ENCODE results near the gene HS6ST3. TPM values are rescaled to one million over a fixed set of nuclear protein-coding genes. Genes with fewer than 3 reads are reported as not detected.

Gene HS6ST3
- total and polyA plus RNA-seq, 2 donors (not counting 3 experiments of a cell fraction or from before 2014, with no cell fraction given) = 0.03 to 0.15 TPM

GRCh38 chr13:96532804-96533203, 442.9 kb downstream of the HS6ST3 start:
- intact Hi-C loops (cut with micrococcal nuclease) = no loop called here
- no peak overlapping the region for H3K27ac ChIP-seq (ENCODE audit: insufficient read depth, low read depth, low read length)
- H3K9me3 ChIP-seq (replicated peaks; ENCODE audit: control insufficient read depth, insufficient read depth, low read length) = no peaks in the 10 kb centered on the region
- dilution Hi-C loops (cut with MboI; ENCODE audit: extremely low pct_ligation_motif_present, low sequenced_read_pairs) = no loop called here
- no peak overlapping the region for H3K4me2 ChIP-seq (ENCODE audit: insufficient read depth, low read length)
- TF ChIP-seq MAX (IDR thresholded peaks at IDR 0.05; ENCODE audit: insufficient read depth, insufficient read length) = no peak
- TF ChIP-seq JUN (IDR thresholded peaks at IDR 0.05; ENCODE audit: borderline replicate concordance, insufficient read depth, insufficient read length, low read depth) = no peak
- TF ChIP-seq EZH2 (IDR thresholded peaks at IDR 0.05; ENCODE audit: borderline replicate concordance, low read depth, low read length, severe bottlenecking) = no peak
- no peak for TF ChIP-seq CTCF (IDR thresholded peaks at IDR 0.05; ENCODE audit: extremely low read depth in 1 of 2, insufficient read depth in 1 of 2, low read depth in 1 of 2, low read length in 2 of 2)
- no peak for TF ChIP-seq POLR2AphosphoS5 (IDR thresholded peaks at IDR 0.05; ENCODE audit: insufficient read depth, low read depth, low read length)
- no peak for TF ChIP-seq GATA2 (IDR thresholded peaks at IDR 0.05; ENCODE audit: insufficient read depth, insufficient read length, low read depth, low read length)
- TF ChIP-seq FOS (IDR thresholded peaks at IDR 0.05; ENCODE audit: borderline replicate concordance, insufficient read depth, low read length) = no peak
- no peak for TF ChIP-seq MYC (IDR thresholded peaks at IDR 0.05; ENCODE audit: low read depth, low read length)
- TF ChIP-seq POLR2A (IDR thresholded peaks at IDR 0.05; ENCODE audit: low read depth, low read length) = no peak
- H3K36me3 ChIP-seq (ENCODE audit: control insufficient read depth in 2 of 2, extremely low read depth in 1 of 2, insufficient read depth in 2 of 2, low read length in 2 of 2) = no peaks in the 10 kb centered on the region
- no peaks in the 10 kb centered on the region for H3K9me1 ChIP-seq (replicated peaks; ENCODE audit: control insufficient read depth, extremely low read depth, insufficient read depth, low read length)
- H3K9ac ChIP-seq (replicated peaks; ENCODE audit: extremely low read depth, insufficient read depth, low read length) = no peak overlapping the region
- no peaks in the 10 kb centered on the region for H3K27me3 ChIP-seq (ENCODE audit: control insufficient read depth in 2 of 2, insufficient read depth in 2 of 2, low read length in 2 of 2)
- no peaks in the 10 kb centered on the region for H3K4me1 ChIP-seq (ENCODE audit: control insufficient read depth, extremely low read depth, insufficient read depth, low read length)
- no TSS peak for BruUV-seq (replicated peaks)
- no peak overlapping the region for H2AFZ ChIP-seq (ENCODE audit: low read depth, low read length)
- no peaks in the 10 kb centered on the region for H4K20me1 ChIP-seq (replicated peaks; ENCODE audit: control insufficient read depth, extremely low read depth, insufficient read depth, low read length)
- ChIA-PET POLR2A (no interaction called here), CTCF (no interaction called here)
- no peak for DNase-seq (ENCODE audit: low read depth, low spot score)
- H3K79me2 ChIP-seq (ENCODE audit: control insufficient read depth, insufficient read depth, low read length) = no peaks in the 10 kb centered on the region
- no peak overlapping the region for H3K4me3 ChIP-seq (replicated peaks in 1 of 3; ENCODE audit: insufficient read depth in 1 of 3, low read depth in 1 of 3, low read length in 3 of 3)
- FAIRE-seq = no peak

Data from endothelial cell of umbilical vein (primary cell).